ENCODE results near the gene LACTBL1.

The LACTBL1 gene

GRCh38 chr1:22913421-22914141 lies 59.1 kb downstream of the LACTBL1 start:
- DNase-seq (ENCODE audit: low read depth in 2 of 2): no peak

- DNase-seq (ENCODE audit: low read depth in 2 of 2): no peak
Measured at GRCh38 chr1:22912311-22912710, 60.4 kb downstream of the LACTBL1 start.

- DNase-seq (ENCODE audit: low read depth in 2 of 2): no peak
Measured at GRCh38 chr1:22910986-22911651, 61.5 kb downstream of the LACTBL1 start.

- no peak for DNase-seq (ENCODE audit: low read depth in 2 of 2)
Measured at GRCh38 chr1:22910286-22910685, 62.4 kb downstream of the LACTBL1 start.

- DNase-seq (ENCODE audit: low read depth in 2 of 2): no peak
Measured at GRCh38 chr1:22908880-22909426, 63.7 kb downstream of the LACTBL1 start.

- DNase-seq (ENCODE audit: low read depth in 2 of 2): no peak
Measured at GRCh38 chr1:22907528-22907927, 65.1 kb downstream of the LACTBL1 start.

GRCh38 chr1:22906968-22907367 lies 65.7 kb downstream of the LACTBL1 start:
- DNase-seq (ENCODE audit: low read depth in 2 of 2): no peak

GRCh38 chr1:22903113-22903512 lies 69.6 kb downstream of the LACTBL1 start:
- DNase-seq (ENCODE audit: low read depth in 2 of 2): no peak
